ENCODE data around the gene CARD19.

- no peak for TF ChIP-seq POLR2AphosphoS5 (IDR thresholded peaks at IDR 0.05; ENCODE audit: low read depth, low read length)
- no peak for TF ChIP-seq CTCF (IDR thresholded peaks at IDR 0.05)
- no peak for TF ChIP-seq REST (IDR thresholded peaks at IDR 0.05; ENCODE audit: insufficient read depth in 1 of 2, low read depth in 2 of 2, low read length in 1 of 2)
- TF ChIP-seq SIN3A (IDR thresholded peaks at IDR 0.05; ENCODE audit: borderline replicate concordance, insufficient read depth, low read depth, low read length) = no peak
These were observed 11.3 kb downstream of the CARD19 start for GRCh38 chr9:93107151-93107824.
